IPS-20b (cell line): Measurements from ENCODE around the gene WBP2.
"Not testable (repeated sequence)": the region's sequence is repeated elsewhere in the genome, so short reads cannot be mapped to it uniquely, and the experiment has no call there.

Experiments used
- H3K27ac ChIP-seq: one replicate; pipeline ENCODE4 v1.5.1; 2013; ENCODE audit warnings: low read length
- H3K27me3 ChIP-seq: 2 replicates; pipeline ENCODE4 v1.6.1; 2013; ENCODE audit warnings: mild to moderate bottlenecking, low read length, inconsistent platforms; ENCODE audit not compliant: insufficient read depth
- H3K36me3 ChIP-seq: 2 replicates; pipeline ENCODE4 v1.6.1; 2013; ENCODE audit warnings: low read depth, mild to moderate bottlenecking, inconsistent platforms, low read length, moderate library complexity; ENCODE audit not compliant: insufficient read depth
- H3K4me1 ChIP-seq: 2 replicates; pipeline ENCODE4 v1.6.1; 2013; ENCODE audit warnings: mild to moderate bottlenecking, control low read depth, inconsistent platforms, low read length, moderate library complexity; ENCODE audit not compliant: insufficient read depth
- H3K4me3 ChIP-seq: 2 replicates; pipeline ENCODE4 v1.5.1; 2013; ENCODE audit warnings: mild to moderate bottlenecking, low read length, inconsistent platforms
- H3K9ac ChIP-seq: 2 replicates; pipeline ENCODE4 v1.6.1; 2013; ENCODE audit warnings: low read depth, mild to moderate bottlenecking, inconsistent platforms, low read length, moderate library complexity
- H3K9me3 ChIP-seq: 2 replicates; pipeline ENCODE4 v1.6.1; 2013; ENCODE audit warnings: mild to moderate bottlenecking, low read depth, low read length, inconsistent platforms; ENCODE audit not compliant: insufficient read depth

Gene WBP2

DNA sequence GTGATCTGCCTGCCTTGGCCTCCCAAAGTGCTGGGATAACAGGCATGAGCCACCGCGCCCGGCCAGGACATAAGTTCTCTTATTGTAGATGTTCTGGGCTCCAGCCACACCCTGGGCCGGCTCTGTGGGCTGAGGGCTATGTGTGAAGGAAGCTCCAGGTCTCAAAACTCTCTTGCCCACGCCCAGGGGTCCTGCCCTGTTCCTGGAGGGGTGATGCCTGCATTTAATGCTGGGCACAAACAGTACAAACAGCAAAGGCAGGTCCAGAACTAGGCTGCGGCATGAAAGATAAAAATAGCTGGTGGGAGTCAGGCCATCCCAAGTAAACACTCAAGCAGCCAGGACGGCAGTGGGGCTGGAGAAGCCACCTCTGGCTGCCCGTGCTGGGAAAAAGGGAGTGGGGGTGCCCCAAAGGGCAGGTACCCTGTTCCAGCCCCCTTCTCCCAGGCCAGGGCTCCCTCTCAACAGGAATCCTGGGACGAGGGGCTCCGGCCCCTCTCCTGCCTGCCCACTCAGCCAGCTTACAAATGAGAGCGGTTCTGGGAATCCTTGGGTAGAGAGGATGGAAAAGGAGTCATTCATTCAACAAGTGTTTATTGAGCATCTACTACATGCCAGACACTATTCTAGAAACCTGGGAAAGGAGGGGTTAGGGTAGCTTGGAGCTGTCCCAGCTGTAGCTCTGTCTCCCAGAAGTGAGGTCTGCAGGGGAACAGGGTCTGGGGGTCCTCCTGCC lies 18.6 kb upstream of the WBP2 start:
- no peak overlapping the region for H3K4me3 ChIP-seq
- peaks cover 30% of the 10 kb centered on the region for H3K27me3 ChIP-seq
- H3K9ac ChIP-seq: no peak overlapping the region
- no peak overlapping the region for H3K27ac ChIP-seq
- H3K36me3 ChIP-seq: no peaks in the 10 kb centered on the region
- H3K4me1 ChIP-seq: 0 out of 2 replicates have a peak, but pooled peaks cover 3% of the 10 kb centered on the region
- H3K9me3 ChIP-seq: no peaks in the 10 kb centered on the region

DNA sequence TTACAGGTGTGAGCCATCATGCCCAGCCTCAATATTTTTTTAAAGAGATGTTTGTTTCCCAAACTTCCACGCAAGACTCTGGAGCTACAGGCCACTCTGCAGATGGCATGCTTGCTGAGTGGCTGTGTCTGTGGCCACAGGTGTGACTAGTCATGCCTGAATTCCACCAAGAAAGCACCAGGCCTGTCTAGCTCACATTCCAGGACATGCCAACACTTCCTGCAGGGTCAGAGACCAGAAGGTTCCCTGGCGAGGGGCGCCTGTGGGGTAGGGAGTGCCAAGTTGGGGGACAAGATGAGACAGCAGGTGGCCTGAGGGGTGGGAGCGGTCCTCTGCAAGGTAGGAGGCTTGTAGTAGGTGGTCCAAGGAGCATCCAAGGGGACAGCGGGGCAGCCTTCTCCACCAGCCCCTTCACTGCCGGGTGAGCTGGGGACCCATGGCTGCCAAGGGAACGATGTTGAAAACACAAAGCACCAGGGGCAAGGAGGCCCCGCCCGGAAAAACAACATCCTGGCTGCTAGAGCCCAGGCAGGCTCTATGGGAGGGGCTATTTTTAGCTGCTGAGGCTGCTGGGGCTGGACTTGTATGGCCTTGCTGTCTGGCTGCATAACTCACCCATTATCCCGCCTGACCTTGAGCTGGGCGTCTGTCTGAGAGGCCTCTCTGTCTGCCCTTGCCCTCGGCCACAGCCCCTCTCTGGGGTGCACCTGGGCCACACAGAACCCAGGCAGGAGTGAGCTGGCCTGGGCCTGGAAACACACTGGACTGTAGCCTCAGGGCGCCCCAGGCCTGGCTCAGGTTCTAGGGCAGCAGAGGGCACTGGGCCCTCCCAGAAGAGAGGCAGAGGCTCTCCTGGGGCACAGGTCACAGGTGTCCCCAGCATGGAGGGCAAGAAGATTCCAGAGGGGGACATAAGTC lies 17.6 kb upstream of the WBP2 start:
- peaks cover 19% of the 10 kb centered on the region for H3K27me3 ChIP-seq
- no peak overlapping the region for H3K27ac ChIP-seq
- no peaks in the 10 kb centered on the region for H3K36me3 ChIP-seq
- H3K4me3 ChIP-seq: no peak overlapping the region
- H3K9ac ChIP-seq: no peak overlapping the region
- H3K4me1 ChIP-seq: 0 out of 2 replicates have a peak, but pooled peaks cover 3% of the 10 kb centered on the region
- no peaks in the 10 kb centered on the region for H3K9me3 ChIP-seq

DNA sequence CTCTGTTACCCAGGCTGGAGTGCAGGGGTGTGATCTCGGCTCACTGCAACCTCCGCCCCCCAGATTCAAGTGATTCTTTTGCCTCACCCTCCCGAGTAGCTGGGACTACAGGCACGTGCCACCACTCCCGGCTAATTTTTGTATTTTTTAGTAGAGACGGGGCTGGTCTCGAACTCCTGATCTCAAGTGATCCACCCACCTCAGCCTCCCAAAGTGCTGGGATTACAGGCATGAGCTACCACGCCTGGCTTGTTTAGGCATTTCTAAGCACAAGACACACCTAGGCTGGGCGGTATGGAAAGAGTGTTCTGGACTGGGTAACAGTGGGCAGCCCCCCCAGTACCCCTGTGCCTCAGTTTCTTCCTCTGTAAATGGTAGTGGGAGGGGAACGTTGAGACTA lies 15.1 kb upstream of the WBP2 start:
- not testable (repeated sequence) for H3K27ac ChIP-seq, H3K4me3 ChIP-seq, H3K9ac ChIP-seq, H3K27me3 ChIP-seq, H3K36me3 ChIP-seq, H3K4me1 ChIP-seq, H3K9me3 ChIP-seq

DNA sequence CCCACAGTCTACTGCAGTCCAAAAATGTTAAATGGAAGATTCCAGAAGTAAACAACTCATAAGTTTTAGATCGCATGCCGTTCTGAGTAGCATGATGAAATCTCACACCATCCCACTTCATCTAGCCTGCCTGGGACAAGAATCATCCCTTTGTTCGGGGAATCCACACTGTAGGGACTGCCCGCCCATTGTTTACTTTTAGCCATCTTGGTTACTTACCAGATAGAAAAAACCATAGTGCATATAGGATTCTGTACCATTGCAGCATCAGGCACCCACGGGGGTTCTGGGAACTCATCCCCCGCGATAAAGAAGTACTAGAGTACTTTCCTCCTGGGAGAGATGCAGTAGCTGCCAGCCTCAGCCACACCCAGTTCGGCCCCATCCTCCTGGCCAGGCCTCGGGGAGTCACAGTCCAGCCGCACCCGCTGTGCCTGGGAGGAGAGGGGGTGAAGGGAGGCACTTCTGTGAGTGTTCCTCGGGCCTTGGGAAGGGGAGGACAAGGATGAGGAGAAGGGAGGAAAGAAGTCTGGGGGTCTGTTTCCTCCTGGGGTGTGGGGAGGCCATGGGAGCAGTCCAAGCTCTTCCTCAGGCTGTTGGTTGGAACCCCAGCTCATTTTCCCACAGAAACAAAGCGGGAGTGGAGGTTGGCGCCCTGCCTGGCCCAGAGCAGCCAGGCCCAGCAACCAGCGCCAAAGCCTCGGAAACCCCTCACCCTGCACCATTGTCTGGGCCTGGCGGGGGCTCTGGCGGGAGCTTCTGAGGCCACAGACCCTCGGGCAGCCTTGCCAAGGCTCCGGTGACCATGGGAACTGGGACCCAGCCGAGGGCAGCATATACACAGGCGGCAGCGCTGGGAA lies 14.4 kb upstream of the WBP2 start:
- Histone ChIP-seq H3K36me3 (no peaks in the 10 kb centered on the region), H3K27ac (no peak overlapping the region), H3K9ac (no peak overlapping the region), H3K9me3 (no peaks in the 10 kb centered on the region), H3K4me1 (0 out of 2 replicates have a peak, but pooled peaks cover 3% of the 10 kb centered on the region), H3K27me3 (no peaks in the 10 kb centered on the region), H3K4me3 (no peak overlapping the region)

DNA sequence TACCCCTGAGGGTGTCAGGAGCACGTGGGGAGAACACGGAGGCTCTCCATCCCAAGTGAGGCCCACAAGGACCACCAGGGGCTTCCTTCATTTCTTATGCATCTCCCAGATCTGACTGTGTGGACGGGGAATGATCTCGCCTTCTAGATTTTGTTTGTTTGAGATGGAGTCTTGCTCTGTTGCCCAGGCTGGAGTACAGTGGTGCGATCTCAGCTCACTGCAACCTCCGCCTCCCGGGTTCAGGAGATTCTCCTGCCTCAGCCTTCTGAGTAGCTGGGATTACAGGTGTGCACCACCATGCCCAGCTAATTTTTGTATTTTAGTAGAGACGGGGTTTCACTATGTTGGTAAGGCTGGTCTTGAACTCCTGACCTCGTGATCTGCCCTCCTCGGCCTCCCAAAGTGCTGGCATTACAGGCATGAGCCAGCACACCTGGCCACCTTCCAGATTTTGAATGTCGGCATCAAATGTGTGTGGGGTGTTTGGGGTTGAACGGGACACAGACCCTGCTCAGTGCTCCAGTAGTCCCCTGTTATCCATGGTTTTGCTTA lies 13.7 kb upstream of the WBP2 start:
- not testable (repeated sequence) for H3K27ac ChIP-seq, H3K4me1 ChIP-seq, H3K9me3 ChIP-seq, H3K4me3 ChIP-seq, H3K9ac ChIP-seq, H3K36me3 ChIP-seq, H3K27me3 ChIP-seq

DNA sequence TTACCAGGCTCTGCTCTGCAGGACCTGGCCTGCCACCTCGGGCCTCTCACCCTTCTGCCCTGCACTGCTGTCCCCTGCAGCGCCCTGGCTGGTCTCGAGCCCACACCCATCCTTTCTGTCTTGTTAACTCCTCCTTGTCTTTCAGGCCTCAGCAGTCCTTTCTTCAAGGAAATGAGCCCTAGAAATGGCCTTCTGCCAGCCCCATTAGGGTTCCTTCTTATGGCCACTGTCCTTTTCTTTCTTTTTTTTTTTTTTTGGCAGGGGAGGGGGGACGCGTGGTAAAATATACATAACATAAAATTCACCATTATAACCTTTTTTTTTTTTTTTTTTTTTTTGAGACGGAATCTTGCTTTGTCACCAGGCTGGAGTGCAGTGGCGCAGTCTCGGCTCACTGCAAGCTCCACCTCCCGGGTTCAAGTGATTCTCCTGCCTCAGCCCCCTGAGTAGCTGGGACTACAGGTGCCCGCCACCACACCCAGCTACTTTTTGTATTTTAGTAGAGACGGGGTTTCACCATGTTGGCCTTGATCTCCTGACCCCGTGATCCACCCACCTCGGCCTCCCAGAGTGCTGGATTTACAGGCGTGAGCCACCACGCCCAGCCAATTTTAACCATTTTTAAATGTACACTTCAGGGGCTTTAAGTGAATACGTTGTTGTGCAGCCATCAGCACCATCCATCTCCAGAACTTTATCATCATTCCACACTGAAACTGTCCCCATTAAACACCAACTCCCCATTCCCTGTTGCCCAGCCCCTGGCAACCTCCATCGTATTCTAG lies 10.5 kb upstream of the WBP2 start:
- not testable (repeated sequence) for H3K4me1 ChIP-seq, H3K36me3 ChIP-seq, H3K27ac ChIP-seq, H3K9ac ChIP-seq, H3K27me3 ChIP-seq, H3K4me3 ChIP-seq, H3K9me3 ChIP-seq

DNA sequence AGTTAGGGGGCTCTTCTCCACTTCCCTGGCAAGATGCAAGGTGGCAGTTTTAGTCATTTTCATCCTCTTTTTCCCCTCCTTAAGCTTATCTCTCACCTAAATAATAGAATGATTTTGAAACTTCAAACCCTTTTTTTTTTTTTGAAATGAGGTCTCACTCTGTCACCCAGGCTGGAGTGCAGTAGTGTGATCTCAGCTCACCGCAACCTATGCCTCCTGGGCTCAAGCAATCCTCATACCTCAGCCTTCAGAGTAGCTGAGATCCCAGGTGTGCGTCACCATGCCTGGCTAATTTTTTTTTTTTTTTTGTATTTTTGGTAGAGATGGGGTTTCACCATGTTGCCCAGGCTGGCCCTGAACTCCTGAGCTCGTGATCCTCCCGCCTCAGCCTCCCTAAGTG lies 9.8 kb upstream of the WBP2 start:
- H3K9ac ChIP-seq, H3K36me3 ChIP-seq, H3K4me3 ChIP-seq, H3K4me1 ChIP-seq, H3K27ac ChIP-seq, H3K27me3 ChIP-seq, H3K9me3 ChIP-seq: not testable (repeated sequence)

DNA sequence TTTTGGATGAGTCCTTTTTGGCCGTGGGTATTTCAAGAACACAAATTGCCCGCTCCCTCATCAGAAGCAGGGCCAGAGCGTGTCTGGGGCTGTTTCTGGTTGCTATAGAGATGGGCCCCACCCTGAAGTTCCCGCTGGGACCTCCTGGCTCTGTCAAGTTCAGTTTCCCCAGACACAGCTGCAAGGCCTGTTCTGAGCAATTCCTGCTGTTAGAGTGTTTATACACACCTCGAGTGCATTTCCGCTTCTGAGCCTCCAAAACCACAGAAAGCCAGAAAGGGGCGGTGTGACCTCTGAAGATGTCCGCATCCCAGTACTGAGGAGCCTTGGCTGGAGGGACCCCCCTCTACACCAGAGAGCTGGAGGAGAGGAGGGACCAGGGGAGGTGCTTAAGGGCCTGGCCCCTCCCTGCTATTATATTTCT lies 9.3 kb upstream of the WBP2 start:
- H3K4me3 ChIP-seq: no peak overlapping the region
- no peaks in the 10 kb centered on the region for H3K27me3 ChIP-seq
- H3K9ac ChIP-seq: no peak overlapping the region
- no peaks in the 10 kb centered on the region for H3K4me1 ChIP-seq
- H3K9me3 ChIP-seq: no peaks in the 10 kb centered on the region
- H3K36me3 ChIP-seq: no peaks in the 10 kb centered on the region
- no peak overlapping the region for H3K27ac ChIP-seq

DNA sequence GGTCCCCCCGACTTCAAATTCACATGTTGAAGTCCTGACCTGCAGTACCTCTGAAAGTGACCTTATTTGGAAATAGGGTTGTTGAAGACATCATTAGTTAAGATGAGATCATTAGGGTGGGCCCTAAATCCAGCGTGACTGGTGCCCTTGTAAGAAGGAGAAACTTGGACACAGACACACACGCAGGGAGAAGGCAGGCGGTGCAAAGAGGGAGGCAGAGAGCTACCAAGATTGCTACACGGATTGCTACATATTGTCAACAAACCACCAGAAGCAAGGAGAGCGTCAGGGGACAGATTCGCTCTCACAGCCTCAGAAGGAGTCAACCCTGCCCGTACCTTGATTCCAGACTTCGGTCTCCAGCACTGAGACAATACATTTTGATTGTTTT lies 6.8 kb upstream of the WBP2 start:
- Histone ChIP-seq H3K27ac (no peak overlapping the region), H3K9me3 (no peaks in the 10 kb centered on the region), H3K4me1 (no peaks in the 10 kb centered on the region)

DNA sequence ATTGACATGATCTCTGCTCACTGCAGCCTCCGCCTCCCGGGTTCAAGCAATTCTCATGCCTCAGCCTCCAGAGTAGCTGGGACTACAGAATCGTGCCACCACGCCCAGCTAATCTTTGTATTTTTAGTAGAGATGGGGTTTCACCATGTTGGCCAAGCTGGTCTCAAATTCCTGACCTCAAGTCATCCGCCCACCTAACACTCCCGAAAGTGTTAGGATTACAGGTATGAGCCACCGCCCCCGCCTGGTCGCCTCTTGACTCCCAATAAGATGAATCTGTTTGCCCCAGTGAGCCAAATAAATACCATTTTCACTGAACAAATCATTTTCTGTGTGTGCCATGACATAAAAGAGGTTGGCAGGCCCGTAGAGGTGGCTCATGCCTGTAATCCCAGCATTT lies 4.2 kb upstream of the WBP2 start:
- not testable (repeated sequence) for H3K27me3 ChIP-seq, H3K27ac ChIP-seq, H3K4me3 ChIP-seq, H3K9ac ChIP-seq, H3K9me3 ChIP-seq, H3K4me1 ChIP-seq, H3K36me3 ChIP-seq

More for the DNA sequence above, 6.8 kb upstream of the WBP2 start:
- H3K9ac ChIP-seq: no peak overlapping the region
- no peaks in the 10 kb centered on the region for H3K36me3 ChIP-seq
- no peaks in the 10 kb centered on the region for H3K27me3 ChIP-seq
- H3K4me3 ChIP-seq: no peak overlapping the region
